Measurements from ENCODE around the gene NT5C2.

DNA sequence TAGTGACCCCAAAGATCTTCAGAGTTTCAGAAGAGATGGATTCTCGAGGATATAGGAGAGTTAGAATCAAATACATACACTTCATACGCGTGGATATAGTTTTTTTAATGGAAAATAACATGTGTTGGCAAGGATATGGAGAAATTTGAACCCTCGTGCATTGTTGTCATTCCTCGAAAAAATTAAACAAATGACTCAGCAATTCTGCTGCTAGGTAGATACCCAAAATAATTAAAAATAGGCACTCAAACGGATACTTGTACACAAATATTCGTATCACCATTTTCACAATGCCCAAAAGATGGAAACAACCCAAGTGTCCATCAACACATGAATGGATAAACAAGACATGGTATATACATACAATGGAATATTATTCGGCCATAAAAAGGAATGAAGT, 5.6 kb upstream of the NT5C2 start:
- TF ChIP-seq, protein P1, sequence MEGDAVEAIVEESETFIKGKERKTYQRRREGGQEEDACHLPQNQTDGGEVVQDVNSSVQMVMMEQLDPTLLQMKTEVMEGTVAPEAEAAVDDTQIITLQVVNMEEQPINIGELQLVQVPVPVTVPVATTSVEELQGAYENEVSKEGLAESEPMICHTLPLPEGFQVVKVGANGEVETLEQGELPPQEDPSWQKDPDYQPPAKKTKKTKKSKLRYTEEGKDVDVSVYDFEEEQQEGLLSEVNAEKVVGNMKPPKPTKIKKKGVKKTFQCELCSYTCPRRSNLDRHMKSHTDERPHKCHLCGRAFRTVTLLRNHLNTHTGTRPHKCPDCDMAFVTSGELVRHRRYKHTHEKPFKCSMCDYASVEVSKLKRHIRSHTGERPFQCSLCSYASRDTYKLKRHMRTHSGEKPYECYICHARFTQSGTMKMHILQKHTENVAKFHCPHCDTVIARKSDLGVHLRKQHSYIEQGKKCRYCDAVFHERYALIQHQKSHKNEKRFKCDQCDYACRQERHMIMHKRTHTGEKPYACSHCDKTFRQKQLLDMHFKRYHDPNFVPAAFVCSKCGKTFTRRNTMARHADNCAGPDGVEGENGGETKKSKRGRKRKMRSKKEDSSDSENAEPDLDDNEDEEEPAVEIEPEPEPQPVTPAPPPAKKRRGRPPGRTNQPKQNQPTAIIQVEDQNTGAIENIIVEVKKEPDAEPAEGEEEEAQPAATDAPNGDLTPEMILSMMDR (IDR thresholded peaks at IDR 0.05) = no peak
- TF ChIP-seq EZH2 (IDR thresholded peaks at IDR 0.05; ENCODE audit: borderline replicate concordance, insufficient read depth, low read depth, low read length, poor library complexity, severe bottlenecking) = no peak

All from B cell (primary cell).